WTC11 (cell line): Measurements from ENCODE around the gene C6orf163. TPM values are rescaled to one million over a fixed set of nuclear protein-coding genes. Genes with fewer than 3 reads are reported as not detected.

ENCODE experiments used
- ATAC-seq: fragments of 200-7000 bp; cut with Tn5 transposase; 2 replicates; pipeline ENCODE4 v1.10.0; 2021; ENCODE audit warnings: mild to moderate bottlenecking, moderate library complexity
- CTCF ChIA-PET: fragments of 300-600 bp; sonication (Branson Sonifier 250); formaldehyde crosslinking; loops from one replicate; lab custom pipeline; 2021; ENCODE audit warnings: antibody characterized with exemption; lab: Charles Lee
- POLR2A ChIA-PET: fragments of 350-600 bp; sonication (Branson Sonifier 250); formaldehyde crosslinking; loops from one replicate; lab custom pipeline; 2021; ENCODE audit warnings: antibody characterized with exemption; lab: Charles Lee
- DNase-seq: peaks from one replicate; pipeline ENCODE4 v3.0.0; 2021; ENCODE audit warnings: low spot score
- H3K27ac Mint-ChIP-seq: 2 replicates; pipeline ENCODE4 v1.8.0; 2021; ENCODE audit warnings: mixed read lengths
- H3K27me3 Mint-ChIP-seq: 2 replicates; pipeline ENCODE4 v1.8.0; 2021; ENCODE audit warnings: low read depth, mild to moderate bottlenecking, moderate library complexity, mixed read lengths
- H3K36me3 Mint-ChIP-seq: 2 replicates; pipeline ENCODE4 v1.8.0; 2021; ENCODE audit warnings: mixed read lengths
- H3K4me1 Mint-ChIP-seq: 2 replicates; pipeline ENCODE4 v1.8.0; 2022; ENCODE audit warnings: mixed read lengths
- H3K4me3 Mint-ChIP-seq: 2 replicates; pipeline ENCODE4 v1.8.0; 2021; ENCODE audit warnings: mild to moderate bottlenecking, moderate library complexity, mixed read lengths
- H3K9me3 Mint-ChIP-seq: 2 replicates; pipeline ENCODE4 v1.8.0; 2021; ENCODE audit warnings: mixed read lengths
- CREM ChIP-seq: sonication (generic); formaldehyde crosslinking; IDR thresholded peaks from 2 replicates; pipeline ENCODE4 v1.8.1; 2022; ENCODE audit warnings: mild to moderate bottlenecking, missing genetic modification reagents, moderate library complexity
- GABPB1 ChIP-seq: sonication (generic); formaldehyde crosslinking; IDR thresholded peaks from 2 replicates; pipeline ENCODE4 v1.8.1; 2023; ENCODE audit warnings: mild to moderate bottlenecking, missing genetic modification reagents
- MYBL2 ChIP-seq: sonication (generic); formaldehyde crosslinking; IDR thresholded peaks from 2 replicates; pipeline ENCODE4 v1.8.1; 2023; ENCODE audit warnings: mild to moderate bottlenecking, moderate library complexity, missing genetic modification reagents
- PRRX2 ChIP-seq: fragments of 250-450 bp; sonication (Bioruptor Pico); IDR thresholded peaks from 2 replicates; pipeline ENCODE4 v1.8.0; 2021; ENCODE audit warnings: mild to moderate bottlenecking
- ZNF317 ChIP-seq: sonication (generic); formaldehyde crosslinking; IDR thresholded peaks from 2 replicates; pipeline ENCODE4 v1.8.1; 2023; ENCODE audit warnings: low read depth, mild to moderate bottlenecking, moderate library complexity, missing genetic modification reagents, borderline replicate concordance
- total RNA-seq: library from RNA; stranded (reverse); gene quantifications from 3 replicates; pipeline ENCODE4 v1.2.3, GENCODE V29; 2021
- TF ChIP-seq, protein P1 (sequence below): sonication (generic); formaldehyde crosslinking; IDR thresholded peaks from 2 replicates; pipeline ENCODE4 v1.8.1; 2023; ENCODE audit warnings: mild to moderate bottlenecking, missing genetic modification reagents
- TF ChIP-seq, protein P2 (sequence below): fragments of 200-600 bp; IDR thresholded peaks from 2 replicates; pipeline ENCODE4 v1.8.0; 2022; ENCODE audit warnings: antibody characterized with exemption
- TF ChIP-seq, protein P3 (sequence below): fragments of 250-450 bp; sonication (Bioruptor Pico); IDR thresholded peaks from 2 replicates; pipeline ENCODE4 v1.9.0; 2021; ENCODE audit warnings: mild to moderate bottlenecking, borderline replicate concordance
- TF ChIP-seq, protein P4 (sequence below): sonication (generic); formaldehyde crosslinking; IDR thresholded peaks from 2 replicates; pipeline ENCODE4 v1.8.1; 2023; ENCODE audit warnings: mild to moderate bottlenecking, missing genetic modification reagents
- TF ChIP-seq, protein P5 (sequence below): sonication (generic); formaldehyde crosslinking; IDR thresholded peaks from 2 replicates; pipeline ENCODE4 v1.8.1; 2023; ENCODE audit warnings: mild to moderate bottlenecking, moderate library complexity, missing genetic modification reagents
- TF ChIP-seq, protein P6 (sequence below): sonication (generic); formaldehyde crosslinking; IDR thresholded peaks from 2 replicates; pipeline ENCODE4 v1.8.1; 2023; ENCODE audit warnings: mild to moderate bottlenecking, missing genetic modification reagents, moderate library complexity
- TF ChIP-seq, protein P7 (sequence below): sonication (generic); formaldehyde crosslinking; IDR thresholded peaks from 2 replicates; pipeline ENCODE4 v1.8.0; 2023; ENCODE audit warnings: missing genetic modification reagents

The C6orf163 gene
- total RNA-seq, 1 experiment from 2014 or later: 2.0 TPM

DNA sequence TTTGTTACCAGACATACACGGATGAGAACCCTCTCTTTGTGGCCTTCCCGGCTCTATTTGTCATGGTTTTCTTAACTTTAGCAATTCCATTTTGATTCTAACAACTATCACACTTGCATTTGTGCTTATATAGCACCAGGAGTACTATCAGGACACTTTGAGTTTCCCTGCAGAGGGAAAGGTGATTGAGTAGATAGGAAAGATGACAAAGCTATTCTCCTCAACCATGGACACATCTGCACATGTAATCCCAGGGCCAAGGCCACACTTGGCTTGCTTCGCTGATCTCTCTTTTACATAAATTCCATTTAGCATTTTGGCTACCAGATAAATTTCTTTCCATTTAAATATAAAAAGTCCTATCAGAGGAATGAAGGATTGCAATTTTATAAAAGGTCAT, 39.8 kb downstream of the C6orf163 start (continued):
- TF ChIP-seq, protein P1, sequence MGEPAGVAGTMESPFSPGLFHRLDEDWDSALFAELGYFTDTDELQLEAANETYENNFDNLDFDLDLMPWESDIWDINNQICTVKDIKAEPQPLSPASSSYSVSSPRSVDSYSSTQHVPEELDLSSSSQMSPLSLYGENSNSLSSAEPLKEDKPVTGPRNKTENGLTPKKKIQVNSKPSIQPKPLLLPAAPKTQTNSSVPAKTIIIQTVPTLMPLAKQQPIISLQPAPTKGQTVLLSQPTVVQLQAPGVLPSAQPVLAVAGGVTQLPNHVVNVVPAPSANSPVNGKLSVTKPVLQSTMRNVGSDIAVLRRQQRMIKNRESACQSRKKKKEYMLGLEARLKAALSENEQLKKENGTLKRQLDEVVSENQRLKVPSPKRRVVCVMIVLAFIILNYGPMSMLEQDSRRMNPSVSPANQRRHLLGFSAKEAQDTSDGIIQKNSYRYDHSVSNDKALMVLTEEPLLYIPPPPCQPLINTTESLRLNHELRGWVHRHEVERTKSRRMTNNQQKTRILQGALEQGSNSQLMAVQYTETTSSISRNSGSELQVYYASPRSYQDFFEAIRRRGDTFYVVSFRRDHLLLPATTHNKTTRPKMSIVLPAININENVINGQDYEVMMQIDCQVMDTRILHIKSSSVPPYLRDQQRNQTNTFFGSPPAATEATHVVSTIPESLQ (CRISPR knock-in tag): no peak

DNA sequence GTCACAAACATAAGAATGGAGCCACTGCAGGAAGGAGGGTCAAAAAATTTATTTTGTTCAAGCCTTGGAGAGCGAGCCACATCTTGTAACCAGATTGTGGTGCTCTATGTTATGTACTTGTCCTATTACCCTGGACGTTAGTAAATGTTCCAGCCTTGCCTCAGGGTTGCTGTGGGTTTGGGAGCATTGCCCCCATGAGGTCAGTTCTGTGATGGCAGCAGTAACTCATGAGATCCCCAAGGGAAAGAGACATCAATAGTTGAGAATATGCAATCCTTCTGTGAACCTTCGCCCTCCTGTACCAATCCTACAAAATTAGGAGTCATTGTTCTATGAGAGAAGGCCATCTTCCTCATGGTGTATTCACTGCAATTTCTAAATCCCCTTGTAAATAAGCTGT, 46.7 kb downstream of the C6orf163 start:
- peak; percentile 94 for ATAC-seq
- ChIA-PET CTCF (interaction anchor here (0.7 to 1.2 kb wide), 2 partner anchors 325 to 522 kb away, joined by 3 to 4 read pairs; no protein-coding TSS in a partner anchor), POLR2A (no interaction called here)
- Mint-ChIP-seq H3K4me3 (no peak overlapping the region), H3K9me3 (no peaks in the 10 kb centered on the region), H3K27me3 (no peaks in the 10 kb centered on the region), H3K36me3 (no peaks in the 10 kb centered on the region), H3K27ac (no peak overlapping the region), H3K4me1 (peaks cover 4% of the 10 kb centered on the region; the same call in 1 of the 2 replicates)
- TF ChIP-seq, protein P2, sequence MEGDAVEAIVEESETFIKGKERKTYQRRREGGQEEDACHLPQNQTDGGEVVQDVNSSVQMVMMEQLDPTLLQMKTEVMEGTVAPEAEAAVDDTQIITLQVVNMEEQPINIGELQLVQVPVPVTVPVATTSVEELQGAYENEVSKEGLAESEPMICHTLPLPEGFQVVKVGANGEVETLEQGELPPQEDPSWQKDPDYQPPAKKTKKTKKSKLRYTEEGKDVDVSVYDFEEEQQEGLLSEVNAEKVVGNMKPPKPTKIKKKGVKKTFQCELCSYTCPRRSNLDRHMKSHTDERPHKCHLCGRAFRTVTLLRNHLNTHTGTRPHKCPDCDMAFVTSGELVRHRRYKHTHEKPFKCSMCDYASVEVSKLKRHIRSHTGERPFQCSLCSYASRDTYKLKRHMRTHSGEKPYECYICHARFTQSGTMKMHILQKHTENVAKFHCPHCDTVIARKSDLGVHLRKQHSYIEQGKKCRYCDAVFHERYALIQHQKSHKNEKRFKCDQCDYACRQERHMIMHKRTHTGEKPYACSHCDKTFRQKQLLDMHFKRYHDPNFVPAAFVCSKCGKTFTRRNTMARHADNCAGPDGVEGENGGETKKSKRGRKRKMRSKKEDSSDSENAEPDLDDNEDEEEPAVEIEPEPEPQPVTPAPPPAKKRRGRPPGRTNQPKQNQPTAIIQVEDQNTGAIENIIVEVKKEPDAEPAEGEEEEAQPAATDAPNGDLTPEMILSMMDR: peak; percentile 39; the same call in 1 of the 2 replicates
- TF ChIP-seq CREM: no peak
- peak; percentile 61 for DNase-seq

DNA sequence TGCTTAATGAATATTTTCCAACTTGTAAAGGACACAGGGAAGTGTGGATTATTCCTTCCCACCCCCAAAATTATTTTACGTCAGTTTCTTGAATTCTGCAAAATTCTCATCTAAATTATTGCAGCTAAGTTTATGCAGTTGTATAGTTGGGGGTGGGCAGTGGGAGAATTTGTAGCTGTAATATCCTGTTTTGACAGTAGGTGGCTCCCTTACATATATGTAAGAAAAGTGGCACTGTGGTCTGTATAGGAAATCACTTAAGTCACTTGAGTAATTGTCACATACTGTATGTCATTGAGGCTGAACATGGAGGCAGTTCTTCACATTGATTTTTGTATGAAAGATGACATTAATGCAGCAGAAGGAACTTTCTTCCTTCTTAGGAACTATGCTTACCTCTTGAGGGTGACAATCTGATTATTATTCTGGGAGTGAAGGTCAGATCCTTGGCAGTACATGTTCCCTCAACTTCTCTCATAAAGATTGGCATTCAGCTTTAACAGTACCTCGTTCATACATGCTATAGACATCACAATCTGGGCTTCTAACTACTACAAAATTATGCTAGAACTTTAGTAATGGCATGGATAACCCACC, 48.5 kb downstream of the C6orf163 start:
- no peak overlapping the region for H3K4me3 Mint-ChIP-seq
- H3K27ac Mint-ChIP-seq: no peak overlapping the region
- CTCF ChIA-PET: interaction anchor here (0.6 to 2.6 kb wide), 28 partner anchors 8 to 326 kb away, joined by 3 to 24 read pairs (median 4); partner anchors contain the start of gene CFAP206
- DNase-seq (no peak), ATAC-seq (peak; percentile 80)
- no peaks in the 10 kb centered on the region for H3K27me3 Mint-ChIP-seq
- H3K4me1 Mint-ChIP-seq: peaks cover 4% of the 10 kb centered on the region; the same call in 1 of the 2 replicates
- TF ChIP-seq, protein P3, sequence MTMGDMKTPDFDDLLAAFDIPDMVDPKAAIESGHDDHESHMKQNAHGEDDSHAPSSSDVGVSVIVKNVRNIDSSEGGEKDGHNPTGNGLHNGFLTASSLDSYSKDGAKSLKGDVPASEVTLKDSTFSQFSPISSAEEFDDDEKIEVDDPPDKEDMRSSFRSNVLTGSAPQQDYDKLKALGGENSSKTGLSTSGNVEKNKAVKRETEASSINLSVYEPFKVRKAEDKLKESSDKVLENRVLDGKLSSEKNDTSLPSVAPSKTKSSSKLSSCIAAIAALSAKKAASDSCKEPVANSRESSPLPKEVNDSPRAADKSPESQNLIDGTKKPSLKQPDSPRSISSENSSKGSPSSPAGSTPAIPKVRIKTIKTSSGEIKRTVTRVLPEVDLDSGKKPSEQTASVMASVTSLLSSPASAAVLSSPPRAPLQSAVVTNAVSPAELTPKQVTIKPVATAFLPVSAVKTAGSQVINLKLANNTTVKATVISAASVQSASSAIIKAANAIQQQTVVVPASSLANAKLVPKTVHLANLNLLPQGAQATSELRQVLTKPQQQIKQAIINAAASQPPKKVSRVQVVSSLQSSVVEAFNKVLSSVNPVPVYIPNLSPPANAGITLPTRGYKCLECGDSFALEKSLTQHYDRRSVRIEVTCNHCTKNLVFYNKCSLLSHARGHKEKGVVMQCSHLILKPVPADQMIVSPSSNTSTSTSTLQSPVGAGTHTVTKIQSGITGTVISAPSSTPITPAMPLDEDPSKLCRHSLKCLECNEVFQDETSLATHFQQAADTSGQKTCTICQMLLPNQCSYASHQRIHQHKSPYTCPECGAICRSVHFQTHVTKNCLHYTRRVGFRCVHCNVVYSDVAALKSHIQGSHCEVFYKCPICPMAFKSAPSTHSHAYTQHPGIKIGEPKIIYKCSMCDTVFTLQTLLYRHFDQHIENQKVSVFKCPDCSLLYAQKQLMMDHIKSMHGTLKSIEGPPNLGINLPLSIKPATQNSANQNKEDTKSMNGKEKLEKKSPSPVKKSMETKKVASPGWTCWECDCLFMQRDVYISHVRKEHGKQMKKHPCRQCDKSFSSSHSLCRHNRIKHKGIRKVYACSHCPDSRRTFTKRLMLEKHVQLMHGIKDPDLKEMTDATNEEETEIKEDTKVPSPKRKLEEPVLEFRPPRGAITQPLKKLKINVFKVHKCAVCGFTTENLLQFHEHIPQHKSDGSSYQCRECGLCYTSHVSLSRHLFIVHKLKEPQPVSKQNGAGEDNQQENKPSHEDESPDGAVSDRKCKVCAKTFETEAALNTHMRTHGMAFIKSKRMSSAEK (CRISPR knock-in tag): no peak
- TF ChIP-seq, protein P2: peak; percentile 61
- no peaks in the 10 kb centered on the region for H3K9me3 Mint-ChIP-seq
- H3K36me3 Mint-ChIP-seq: no peaks in the 10 kb centered on the region
- POLR2A ChIA-PET: no interaction called here

DNA sequence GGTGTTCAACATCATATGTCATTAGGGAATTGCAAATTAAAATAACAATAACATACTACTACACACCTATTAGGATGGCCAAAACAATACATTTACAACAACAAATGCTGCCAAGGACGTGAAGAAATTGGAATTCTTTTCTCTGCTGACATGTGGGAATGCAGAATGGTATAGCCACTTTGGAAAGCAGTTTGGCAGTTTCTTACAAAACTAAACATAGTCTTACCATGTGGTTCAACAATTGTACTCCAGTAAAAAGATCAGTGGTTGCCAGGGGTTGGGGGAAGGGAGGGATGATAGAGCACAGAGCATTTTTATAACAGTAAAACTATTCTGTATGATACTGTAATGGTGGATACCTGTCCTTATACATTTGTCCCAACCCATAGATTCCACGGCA, 50.8 kb downstream of the C6orf163 start:
- Mint-ChIP-seq H3K4me3 (no peak overlapping the region), H3K9me3 (no peaks in the 10 kb centered on the region), H3K27ac (no peak overlapping the region), H3K4me1 (peaks cover 4% of the 10 kb centered on the region; the same call in 1 of the 2 replicates), H3K27me3 (peaks cover 6% of the 10 kb centered on the region; the same call in 1 of the 2 replicates), H3K36me3 (no peaks in the 10 kb centered on the region)
- ATAC-seq (no peak), DNase-seq (no peak)
- ChIA-PET POLR2A (no interaction called here), CTCF (no interaction called here)
- TF ChIP-seq, protein P4, sequence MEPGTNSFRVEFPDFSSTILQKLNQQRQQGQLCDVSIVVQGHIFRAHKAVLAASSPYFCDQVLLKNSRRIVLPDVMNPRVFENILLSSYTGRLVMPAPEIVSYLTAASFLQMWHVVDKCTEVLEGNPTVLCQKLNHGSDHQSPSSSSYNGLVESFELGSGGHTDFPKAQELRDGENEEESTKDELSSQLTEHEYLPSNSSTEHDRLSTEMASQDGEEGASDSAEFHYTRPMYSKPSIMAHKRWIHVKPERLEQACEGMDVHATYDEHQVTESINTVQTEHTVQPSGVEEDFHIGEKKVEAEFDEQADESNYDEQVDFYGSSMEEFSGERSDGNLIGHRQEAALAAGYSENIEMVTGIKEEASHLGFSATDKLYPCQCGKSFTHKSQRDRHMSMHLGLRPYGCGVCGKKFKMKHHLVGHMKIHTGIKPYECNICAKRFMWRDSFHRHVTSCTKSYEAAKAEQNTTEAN (CRISPR knock-in tag): no peak
- TF ChIP-seq, protein P5, sequence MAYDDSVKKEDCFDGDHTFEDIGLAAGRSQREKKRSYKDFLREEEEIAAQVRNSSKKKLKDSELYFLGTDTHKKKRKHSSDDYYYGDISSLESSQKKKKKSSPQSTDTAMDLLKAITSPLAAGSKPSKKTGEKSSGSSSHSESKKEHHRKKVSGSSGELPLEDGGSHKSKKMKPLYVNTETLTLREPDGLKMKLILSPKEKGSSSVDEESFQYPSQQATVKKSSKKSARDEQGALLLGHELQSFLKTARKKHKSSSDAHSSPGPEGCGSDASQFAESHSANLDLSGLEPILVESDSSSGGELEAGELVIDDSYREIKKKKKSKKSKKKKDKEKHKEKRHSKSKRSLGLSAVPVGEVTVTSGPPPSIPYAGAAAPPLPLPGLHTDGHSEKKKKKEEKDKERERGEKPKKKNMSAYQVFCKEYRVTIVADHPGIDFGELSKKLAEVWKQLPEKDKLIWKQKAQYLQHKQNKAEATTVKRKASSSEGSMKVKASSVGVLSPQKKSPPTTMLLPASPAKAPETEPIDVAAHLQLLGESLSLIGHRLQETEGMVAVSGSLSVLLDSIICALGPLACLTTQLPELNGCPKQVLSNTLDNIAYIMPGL (CRISPR knock-in tag): no peak
- TF ChIP-seq ZNF317 (CRISPR knock-in tag): no peak
- no peak for TF ChIP-seq GABPB1 (CRISPR knock-in tag)
- TF ChIP-seq PRRX2 (CRISPR knock-in tag): no peak
- TF ChIP-seq, protein P6, sequence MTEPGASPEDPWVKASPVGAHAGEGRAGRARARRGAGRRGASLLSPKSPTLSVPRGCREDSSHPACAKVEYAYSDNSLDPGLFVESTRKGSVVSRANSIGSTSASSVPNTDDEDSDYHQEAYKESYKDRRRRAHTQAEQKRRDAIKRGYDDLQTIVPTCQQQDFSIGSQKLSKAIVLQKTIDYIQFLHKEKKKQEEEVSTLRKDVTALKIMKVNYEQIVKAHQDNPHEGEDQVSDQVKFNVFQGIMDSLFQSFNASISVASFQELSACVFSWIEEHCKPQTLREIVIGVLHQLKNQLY: no peak
- TF ChIP-seq, protein P7, sequence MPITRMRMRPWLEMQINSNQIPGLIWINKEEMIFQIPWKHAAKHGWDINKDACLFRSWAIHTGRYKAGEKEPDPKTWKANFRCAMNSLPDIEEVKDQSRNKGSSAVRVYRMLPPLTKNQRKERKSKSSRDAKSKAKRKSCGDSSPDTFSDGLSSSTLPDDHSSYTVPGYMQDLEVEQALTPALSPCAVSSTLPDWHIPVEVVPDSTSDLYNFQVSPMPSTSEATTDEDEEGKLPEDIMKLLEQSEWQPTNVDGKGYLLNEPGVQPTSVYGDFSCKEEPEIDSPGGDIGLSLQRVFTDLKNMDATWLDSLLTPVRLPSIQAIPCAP (CRISPR knock-in tag): no peak
- TF ChIP-seq MYBL2: no peak
